Spleen (tissue), 11 donors: ENCODE data around the gene NAMPT. TPM values are rescaled to one million over a fixed set of nuclear protein-coding genes. Genes with fewer than 3 reads are reported as not detected.

Experiments
- DNase-seq: peaks from one replicate; pipeline ENCODE4 v3.0.0-alpha.2; 2020
- H3K27ac ChIP-seq, 8 donors: fragments of 200-600 bp; sonication (generic) in 7 of 8; 1 replicate in 4 of 8; 2 replicates in 4 of 8; pipeline versions ENCODE4 v1.5.0 to v1.8.0; 2016 to 2021; ENCODE audit warnings: inconsistent platforms in 4 of 8, mild to moderate bottlenecking in 4 of 8, moderate library complexity in 1 of 8
- H3K27me3 ChIP-seq, 7 donors: fragments of 200-600 bp; sonication (generic) in 6 of 7; replicated peaks in 1 of 7; 1 replicate in 4 of 7; 2 replicates in 3 of 7; pipeline versions ENCODE4 v1.5.0 to v1.8.0; 2016 to 2021; ENCODE audit warnings: inconsistent platforms in 3 of 7, mild to moderate bottlenecking in 1 of 7
- H3K36me3 ChIP-seq, 6 donors: fragments of 200-600 bp; sonication (generic) in 5 of 6; 1 replicate in 4 of 6; 2 replicates in 2 of 6; pipeline versions ENCODE4 v1.5.0 to v1.8.0; 2016 to 2021; ENCODE audit warnings: inconsistent platforms in 2 of 6
- H3K4me1 ChIP-seq, 6 donors: fragments of 200-600 bp; sonication (generic) in 5 of 6; 1 replicate in 3 of 6; 2 replicates in 3 of 6; pipeline versions ENCODE4 v1.5.0 to v1.8.0; 2016 to 2021; ENCODE audit warnings: inconsistent platforms in 3 of 6
- H3K4me3 ChIP-seq, 8 donors: fragments of 200-600 bp; sonication (generic) in 7 of 8; 1 replicate in 4 of 8; 2 replicates in 4 of 8; pipeline versions ENCODE4 v1.5.0 to v1.8.0; 2016 to 2021; ENCODE audit warnings: inconsistent platforms in 4 of 8, mild to moderate bottlenecking in 4 of 8, moderate library complexity in 2 of 8
- H3K9me3 ChIP-seq, 8 donors: fragments of 200-600 bp; sonication (generic) in 7 of 8; 1 replicate in 4 of 8; 2 replicates in 4 of 8; pipeline versions ENCODE4 v1.5.0 to v1.8.0; 2016 to 2021; ENCODE audit warnings: inconsistent platforms in 4 of 8
- CTCF ChIP-seq, 11 experiments: fragments of 200-600 bp in 7 of 11; fragments of 450-650 bp in 4 of 11; sonication (generic) in 4 of 11; IDR thresholded peaks in 8 of 11; conservative IDR thresholded peaks in 3 of 11; 1 replicate in 7 of 11; 2 replicates in 4 of 11; pipeline versions ENCODE4 v1.4.0 to v1.8.0; 2016 to 2021; ENCODE audit warnings: antibody characterized with exemption in 11 of 11, inconsistent platforms in 4 of 11, mild to moderate bottlenecking in 1 of 11
- POLR2A ChIP-seq, 3 donors: fragments of 450-650 bp; IDR thresholded peaks; one replicate each; pipeline ENCODE4 v1.5.1; 2017; ENCODE audit warnings: antibody characterized with exemption in 3 of 3, mild to moderate bottlenecking in 1 of 3
- POLR2AphosphoS5 ChIP-seq, 3 donors: sonication (generic); formaldehyde crosslinking; IDR thresholded peaks; one replicate each; pipeline ENCODE4 v1.5.1; 2017; ENCODE audit warnings: antibody characterized with exemption in 3 of 3
- WGBS, 5 donors: extraction: QIAGEN DNeasy Blood & Tissue Kit in 3 of 5; methylation state at CpG; one replicate each; pipeline versions ENCODE4 v1.1.5 to v1.1.7; 2013 to 2018; 5-methylcytosine and 5-hydroxymethylcytosine counted together
- intact Hi-C: fragments of 100-400 bp; cut with DNase I; formaldehyde crosslinking; loops from one replicate; pipeline ENCODE4 v1.15.0; 2023; ENCODE audit warnings: low total_unique reads
- polyA plus RNA-seq, 3 donors: library from polyadenylated mRNA; stranded (reverse); fragments of 200-250 nt; gene quantifications; one replicate each; pipeline ENCODE4 v1.2.1, GENCODE V29; 2013
- total RNA-seq, 7 donors: library from RNA; depleted of rRNA in 3 of 7; stranded (reverse); fragments of >200 nt in 3 of 7; fragmentation: NEBNext Ultra II Directional in 4 of 7; extraction: Animal tissue kit (Norgen Biotek cat#: 25700) in 4 of 7; gene quantifications; one replicate each; pipeline versions ENCODE4 v1.1.0 to v1.2.1, GENCODE V29; 2016 to 2021
- donor health status: healthy with polysubstance abuse.
- donor health status: DM: no; HTN: no; CAD: no; lungs with moderate emphysema.
- donor health status: DM: no; HTN: no; CAD: no.
- donor health status: Bipolar disorder and iron deficiency.
- donor health status: healthy.
- donor health status: DM: no; HTN: no; CAD: no.
- donor health status: DM: yes; HTN: yes; CAD: no.

NAMPT gene
- total and polyA plus RNA-seq, 10 donors, result 24.7 to 1,259 (median 314) TPM

- DNase-seq, result no peak
- no peaks in the 10 kb centered on the region for H3K27me3 ChIP-seq
- no peak overlapping the region for H3K27ac ChIP-seq
- TF ChIP-seq CTCF (IDR thresholded peaks at IDR 0.05 in 8 of 11, conservative IDR thresholded peaks at IDR 0.05 in 3 of 11) (peak in 1 of 11 experiments; percentile 23), POLR2A (IDR thresholded peaks at IDR 0.05) (no peak), POLR2AphosphoS5 (IDR thresholded peaks at IDR 0.05) (no peak)
- intact Hi-C loops, result no loop called here
- no peaks in the 10 kb centered on the region for H3K36me3 ChIP-seq
- no peaks in the 10 kb centered on the region for H3K9me3 ChIP-seq
- H3K4me3 ChIP-seq, result no peak overlapping the region
- no peaks in the 10 kb centered on the region for H3K4me1 ChIP-seq
- WGBS, 5 donors, result 59 to 73% (median 62%) methylated on average over 2 of the region's 2 CpGs
These were observed 9.6 kb upstream of the NAMPT start for GRCh38 chr7:106294334-106294733.

GRCh38 chr7:106291247-106291646 is 6.5 kb upstream of the NAMPT start:
- DNase-seq, result no peak
- TF ChIP-seq POLR2AphosphoS5 (IDR thresholded peaks at IDR 0.05) (no peak), CTCF (IDR thresholded peaks at IDR 0.05 in 8 of 11, conservative IDR thresholded peaks at IDR 0.05 in 3 of 11) (no peak), POLR2A (IDR thresholded peaks at IDR 0.05) (no peak)
- H3K27me3 ChIP-seq, result no peaks in the 10 kb centered on the region
- intact Hi-C loops, result no loop called here
- peaks cover 0 to 3% (median 1%) of the 10 kb centered on the region in 6 donors for H3K4me1 ChIP-seq
- 59 to 84% (median 76%) methylated on average over 4 of the region's 4 CpGs for WGBS, 5 donors
- no peaks in the 10 kb centered on the region for H3K9me3 ChIP-seq
- no peaks in the 10 kb centered on the region for H3K36me3 ChIP-seq
- no peak overlapping the region for H3K4me3 ChIP-seq
- no peak overlapping the region for H3K27ac ChIP-seq

GRCh38 chr7:106290319-106290718 is 5.5 kb upstream of the NAMPT start:
- no peaks in the 10 kb centered on the region for H3K36me3 ChIP-seq
- WGBS, 5 donors, result 85 to 94% (median 89%) methylated on average over 5 of the region's 5 CpGs
- no peak overlapping the region for H3K4me3 ChIP-seq
- H3K27ac ChIP-seq, result no peak overlapping the region
- H3K9me3 ChIP-seq, result no peaks in the 10 kb centered on the region
- H3K27me3 ChIP-seq, result no peaks in the 10 kb centered on the region
- no peak for DNase-seq
- H3K4me1 ChIP-seq, result peaks cover 0 to 12% (median 9%) of the 10 kb centered on the region in 6 donors
- intact Hi-C loops, result no loop called here
- TF ChIP-seq POLR2A (IDR thresholded peaks at IDR 0.05), result no peak
- no peak for TF ChIP-seq POLR2AphosphoS5 (IDR thresholded peaks at IDR 0.05)
- no peak for TF ChIP-seq CTCF (IDR thresholded peaks at IDR 0.05 in 8 of 11, conservative IDR thresholded peaks at IDR 0.05 in 3 of 11)

- Histone ChIP-seq H3K9me3 (no peaks in the 10 kb centered on the region), H3K27ac (no peak overlapping the region), H3K4me1 (peaks cover 0 to 14% (median 9%) of the 10 kb centered on the region in 6 donors), H3K27me3 (no peaks in the 10 kb centered on the region), H3K36me3 (no peaks in the 10 kb centered on the region), H3K4me3 (no peak overlapping the region)
- no peak for TF ChIP-seq POLR2A (IDR thresholded peaks at IDR 0.05)
- TF ChIP-seq POLR2AphosphoS5 (IDR thresholded peaks at IDR 0.05), result no peak
- no peak for TF ChIP-seq CTCF (IDR thresholded peaks at IDR 0.05 in 8 of 11, conservative IDR thresholded peaks at IDR 0.05 in 3 of 11)
- intact Hi-C loops, result no loop called here
- DNase-seq, result no peak
- 0 to 58% (median 0%) methylated on average over 1 of the region's 1 CpG for WGBS, 5 donors
These were observed 5.1 kb upstream of the NAMPT start for GRCh38 chr7:106289848-106290247.
